IMR-90 (cell line): ENCODE results near the gene CDH23. TPM values are rescaled to one million over a fixed set of nuclear protein-coding genes. Genes with fewer than 3 reads are reported as not detected.

Experiments
- ATAC-seq: fragments of 200-7000 bp; cut with Tn5 transposase; 2 replicates; pipeline ENCODE4 v1.9.1; 2020; ENCODE audit warnings: low read depth, mild to moderate bottlenecking, moderate library complexity
- BruUV-seq: library from RNA; stranded (reverse); fragments of 400-500 nt; replicated peaks from 2 replicates; lab custom pipeline; 2021; lab: Mats Ljungman, UMichigan
- CTCF ChIA-PET: fragments of 300-600 bp; formaldehyde crosslinking; extraction: SDS; loops from one replicate; lab custom pipeline; 2021; ENCODE audit warnings: antibody characterized with exemption; lab: Yijun Ruan, JAX
- POLR2A ChIA-PET: fragments of 300-600 bp; sonication (Branson Sonifier 250); formaldehyde crosslinking; loops from one replicate; lab custom pipeline; 2022; ENCODE audit warnings: antibody characterized with exemption; ENCODE audit not compliant: unreplicated experiment; lab: Charles Lee
- DNase-seq: peaks from one replicate; pipeline ENCODE4 v3.0.0; 2013
- H2AFZ ChIP-seq: replicated peaks from 2 replicates; pipeline ENCODE3; 2013; ENCODE audit warnings: low read length, mild to moderate bottlenecking; ENCODE audit not compliant: poor library complexity
- H2AK5ac ChIP-seq: 2 replicates; pipeline ENCODE4 v1.6.1; 2013; ENCODE audit warnings: low read depth, low read length, inconsistent platforms
- H2AK9ac ChIP-seq: replicated peaks from 2 replicates; pipeline ENCODE3; 2013; ENCODE audit warnings: mild to moderate bottlenecking, low read depth, low read length, moderate library complexity; ENCODE audit not compliant: poor library complexity
- H2BK120ac ChIP-seq: 2 replicates; pipeline ENCODE4 v1.6.1; 2013; ENCODE audit warnings: low read depth, low read length, inconsistent platforms
- H2BK15ac ChIP-seq: 3 replicates; pipeline ENCODE4 v1.6.1; 2013; ENCODE audit warnings: low read depth, low read length, inconsistent platforms
- H2BK20ac ChIP-seq: 2 replicates; pipeline ENCODE4 v1.6.1; 2013; ENCODE audit warnings: low read depth, mild to moderate bottlenecking, inconsistent platforms, low read length, moderate library complexity
- H2BK5ac ChIP-seq: 2 replicates; pipeline ENCODE4 v1.6.1; 2013; ENCODE audit warnings: mild to moderate bottlenecking, low read depth, low read length, inconsistent platforms; ENCODE audit not compliant: poor library complexity, severe bottlenecking
- H3K14ac ChIP-seq: replicated peaks from 2 replicates; pipeline ENCODE4 v1.6.1; 2013; ENCODE audit warnings: low read depth, low read length, inconsistent platforms
- H3K18ac ChIP-seq: 2 replicates; pipeline ENCODE4 v1.6.1; 2013; ENCODE audit warnings: low read depth, low read length, control low read depth
- H3K23ac ChIP-seq: 2 replicates; pipeline ENCODE4 v1.6.1; 2013; ENCODE audit warnings: low read depth, low read length, inconsistent platforms
- H3K27ac ChIP-seq: 2 replicates; pipeline ENCODE4 v1.5.1; 2013; ENCODE audit warnings: mild to moderate bottlenecking, control low read depth, low read length; ENCODE audit not compliant: insufficient read depth
- H3K27me3 ChIP-seq: 2 replicates; pipeline ENCODE4 v1.6.1; 2013; ENCODE audit warnings: low read length; ENCODE audit not compliant: control insufficient read depth, insufficient read depth
- H3K36me3 ChIP-seq: 2 replicates; pipeline ENCODE4 v1.6.1; 2013; ENCODE audit warnings: low read length, mixed read lengths; ENCODE audit not compliant: control insufficient read depth, insufficient read depth
- H3K4ac ChIP-seq: 2 replicates; pipeline ENCODE4 v1.6.1; 2013; ENCODE audit warnings: low read depth, low read length, inconsistent platforms
- H3K4me1 ChIP-seq: 2 replicates; pipeline ENCODE4 v1.6.1; 2013; ENCODE audit warnings: low read length, mixed read lengths; ENCODE audit not compliant: control insufficient read depth, insufficient read depth
- H3K4me2 ChIP-seq: 2 replicates; pipeline ENCODE4 v1.6.1; 2013; ENCODE audit warnings: low read depth, mild to moderate bottlenecking, control low read depth, low read length, moderate library complexity
- H3K4me3 ChIP-seq: 2 replicates; pipeline ENCODE4 v1.5.1; 2013; ENCODE audit warnings: low read depth, mild to moderate bottlenecking, control low read depth, low read length, moderate library complexity; ENCODE audit not compliant: insufficient read depth
- H3K56ac ChIP-seq: 2 replicates; pipeline ENCODE4 v1.6.1; 2013; ENCODE audit warnings: low read length, inconsistent platforms; ENCODE audit not compliant: insufficient read depth; ENCODE audit errors: extremely low read depth
- H3K79me1 ChIP-seq, 2 experiments: 2 replicates each; pipeline ENCODE4 v1.6.1; 2013; ENCODE audit warnings: low read length in 2 of 2, inconsistent platforms in 1 of 2, low read depth in 1 of 2
- H3K9ac ChIP-seq: 2 replicates; pipeline ENCODE4 v1.6.1; 2013; ENCODE audit warnings: low read depth, low read length, control low read depth
- H3K9me1 ChIP-seq: 2 replicates; pipeline ENCODE4 v1.6.1; 2013; ENCODE audit warnings: low read length, inconsistent platforms; ENCODE audit not compliant: insufficient read depth
- H3K9me3 ChIP-seq: 2 replicates; pipeline ENCODE4 v1.6.1; 2013; ENCODE audit warnings: low read length; ENCODE audit not compliant: control insufficient read depth, insufficient read depth
- H4K20me1 ChIP-seq: 2 replicates; pipeline ENCODE4 v1.6.1; 2013; ENCODE audit warnings: low read length, inconsistent platforms; ENCODE audit not compliant: insufficient read depth
- H4K5ac ChIP-seq: 2 replicates; pipeline ENCODE4 v1.6.1; 2013; ENCODE audit warnings: mild to moderate bottlenecking, low read depth, low read length, control low read depth
- H4K8ac ChIP-seq, 2 experiments: 2 replicates each; pipeline ENCODE4 v1.6.1; 2013; ENCODE audit warnings: low read depth in 2 of 2, low read length in 2 of 2, control low read depth in 1 of 2, inconsistent platforms in 1 of 2
- H4K91ac ChIP-seq: 2 replicates; pipeline ENCODE4 v1.6.1; 2013; ENCODE audit warnings: low read depth, low read length, inconsistent platforms; ENCODE audit not compliant: insufficient read depth
- BHLHE40 ChIP-seq: fragments of 150-350 bp; IDR thresholded peaks from 2 replicates; pipeline ENCODE4 v1.6.1; 2016; ENCODE audit warnings: mild to moderate bottlenecking, low read depth, low read length
- CEBPB ChIP-seq: IDR thresholded peaks from 2 replicates; pipeline ENCODE4 v1.6.1; 2012; ENCODE audit warnings: low read depth, low read length, improper control_type of control experiment
- CHD1 ChIP-seq: IDR thresholded peaks from 2 replicates; pipeline ENCODE4 v1.6.1; 2012; ENCODE audit warnings: low read depth, low read length, improper control_type of control experiment
- FOS ChIP-seq: fragments of 150-350 bp; IDR thresholded peaks from 2 replicates; pipeline ENCODE4 v1.6.1; 2016; ENCODE audit warnings: low read depth, low read length
- MAFK ChIP-seq: IDR thresholded peaks from 2 replicates; pipeline ENCODE4 v1.6.1; 2012; ENCODE audit warnings: low read depth, low read length, improper control_type of control experiment
- MAZ ChIP-seq: IDR thresholded peaks from 2 replicates; pipeline ENCODE4 v1.6.1; 2012; ENCODE audit warnings: low read depth, mild to moderate bottlenecking, low read length, improper control_type of control experiment, moderate library complexity, borderline replicate concordance
- MXI1 ChIP-seq: IDR thresholded peaks from 2 replicates; pipeline ENCODE4 v1.6.1; 2012; ENCODE audit warnings: low read depth, mild to moderate bottlenecking, low read length, moderate library complexity, borderline replicate concordance
- NFE2L2 ChIP-seq: fragments of 150-350 bp; IDR thresholded peaks from 2 replicates; pipeline ENCODE4 v1.6.1; 2016; ENCODE audit warnings: low read depth, mild to moderate bottlenecking, low read length
- POLR2A ChIP-seq: IDR thresholded peaks from 2 replicates; pipeline ENCODE4 v1.6.1; 2012; ENCODE audit warnings: mild to moderate bottlenecking, low read depth, low read length
- RAD21 ChIP-seq: IDR thresholded peaks from 2 replicates; pipeline ENCODE4 v1.6.1; 2012; ENCODE audit warnings: low read length, improper control_type of control experiment
- RCOR1 ChIP-seq: IDR thresholded peaks from 2 replicates; pipeline ENCODE4 v1.6.1; 2012; ENCODE audit warnings: mild to moderate bottlenecking, low read length, improper control_type of control experiment; ENCODE audit not compliant: insufficient replicate concordance
- RFX5 ChIP-seq: IDR thresholded peaks from 2 replicates; pipeline ENCODE4 v1.8.0; 2012; ENCODE audit warnings: low read depth, mild to moderate bottlenecking, low read length, moderate library complexity
- WGBS, 2 experiments: methylation state at CpG; one replicate each; pipeline versions ENCODE4 v1.1.5 to v1.1.7; 2013; ENCODE audit warnings: missing lambda C conversion rate in 2 of 2; ENCODE audit not compliant: insufficient read length in 1 of 2; ENCODE audit errors: extremely low coverage in 2 of 2; 5-methylcytosine and 5-hydroxymethylcytosine counted together
- dilution Hi-C: fragments of 300-500 bp; cut with HindIII; formaldehyde crosslinking; loops from one replicate; pipeline ENCODE4 v1.14.3; 2018; ENCODE audit warnings: low sequenced_read_pairs; ENCODE audit not compliant: unreplicated experiment
- in situ Hi-C: fragments of 300-500 bp; cut with MboI; formaldehyde crosslinking; loops from 3 replicates; pipeline ENCODE4 v1.14.3; 2019; ENCODE audit warnings: low sequenced_read_pairs, inconsistent platforms, mixed read lengths
- intact Hi-C: fragments of 100-400 bp; cut with micrococcal nuclease; formaldehyde crosslinking; loops from 2 replicates; pipeline ENCODE4 v1.10.0; 2022
- polyA plus RNA-seq, 3 experiments: library from polyadenylated mRNA; depleted of rRNA; stranded (reverse); fragments of >200 nt; gene quantifications; 2 replicates each; pipeline ENCODE4 v1.2.3, GENCODE V29; 2012; ENCODE audit warnings: low replicate concordance in 1 of 3
- total RNA-seq: library from RNA; depleted of rRNA; stranded (reverse); fragments of >200 nt; gene quantifications from 2 replicates; pipeline ENCODE4 v1.2.3, GENCODE V29; 2012
- TF ChIP-seq, protein P1 (sequence below): conservative IDR thresholded peaks from 2 replicates; pipeline ENCODE4 v1.5.1; 2012; ENCODE audit warnings: mild to moderate bottlenecking, low read depth, low read length, improper control_type of control experiment
- TF ChIP-seq, protein P2 (sequence below): fragments of 150-350 bp; IDR thresholded peaks from 2 replicates; pipeline ENCODE4 v1.6.1; 2016; ENCODE audit warnings: low read depth, mild to moderate bottlenecking, low read length, moderate library complexity, borderline replicate concordance
- TF ChIP-seq, protein P3 (sequence below): fragments of 150-350 bp; IDR thresholded peaks from 2 replicates; pipeline ENCODE4 v1.6.1; 2017; ENCODE audit warnings: mild to moderate bottlenecking, antibody characterized with exemption, low read length, low read depth

Gene CDH23
- total and polyA plus RNA-seq, 2 of the 4 experiments (the other 2 are of a cell fraction), result under 0.01 to 0.03 TPM

DNA sequence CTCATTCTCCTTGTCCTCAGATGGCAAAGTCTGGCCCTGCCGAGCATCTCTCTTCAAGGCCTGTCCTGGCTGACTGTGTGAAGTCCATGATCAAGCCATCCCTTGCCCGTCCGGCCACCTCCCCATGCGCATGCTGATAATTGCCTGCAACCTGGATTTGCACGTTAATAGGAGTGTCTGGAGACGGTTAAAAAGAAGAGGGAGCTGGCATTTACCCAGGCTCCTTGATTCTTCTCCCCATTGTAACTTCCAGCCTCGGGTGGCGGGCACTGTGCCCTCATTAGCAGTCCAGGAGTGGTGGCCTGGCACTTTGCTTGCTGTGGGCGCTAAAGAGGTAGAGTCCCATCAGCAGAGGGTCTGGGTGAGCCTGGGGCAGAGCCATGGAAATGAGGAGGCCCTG, 165.5 kb downstream of the CDH23 start:
- no peak overlapping the region for H3K4me2 ChIP-seq
- DNase-seq (no peak), ATAC-seq (no peak)
- no CpG with 5 or more reads among the region's 9 CpGs for WGBS, 2 experiments
- in situ Hi-C loops (no loop called here), intact Hi-C loops (no loop called here), dilution Hi-C loops (no loop called here)
- H3K9me3 ChIP-seq, result no peaks in the 10 kb centered on the region
- no peak overlapping the region for H3K18ac ChIP-seq
- no peak overlapping the region for H2AK9ac ChIP-seq
- ChIA-PET CTCF (no interaction called here), POLR2A (no interaction called here)
- no TSS peak for BruUV-seq
- no peaks in the 10 kb centered on the region for H3K4me1 ChIP-seq
- no peak overlapping the region for H4K91ac ChIP-seq
- H3K79me1 ChIP-seq, result no peaks in the 10 kb centered on the region
- H2BK15ac ChIP-seq, result no peak overlapping the region
- no peak overlapping the region for H4K8ac ChIP-seq
- no peak overlapping the region for H2AFZ ChIP-seq
- H3K9me1 ChIP-seq, result no peaks in the 10 kb centered on the region
- no peaks in the 10 kb centered on the region for H4K20me1 ChIP-seq
- H3K4ac ChIP-seq, result no peak overlapping the region
- no peak overlapping the region for H3K4me3 ChIP-seq
- no peak overlapping the region for H3K23ac ChIP-seq
- H3K9ac ChIP-seq, result no peak overlapping the region
- peaks cover 38% of the 10 kb centered on the region for H3K27me3 ChIP-seq
- no peak overlapping the region for H4K5ac ChIP-seq
- no peak for TF ChIP-seq FOS
- no peak for TF ChIP-seq RCOR1
- no peak for TF ChIP-seq RAD21
- TF ChIP-seq, protein P1, sequence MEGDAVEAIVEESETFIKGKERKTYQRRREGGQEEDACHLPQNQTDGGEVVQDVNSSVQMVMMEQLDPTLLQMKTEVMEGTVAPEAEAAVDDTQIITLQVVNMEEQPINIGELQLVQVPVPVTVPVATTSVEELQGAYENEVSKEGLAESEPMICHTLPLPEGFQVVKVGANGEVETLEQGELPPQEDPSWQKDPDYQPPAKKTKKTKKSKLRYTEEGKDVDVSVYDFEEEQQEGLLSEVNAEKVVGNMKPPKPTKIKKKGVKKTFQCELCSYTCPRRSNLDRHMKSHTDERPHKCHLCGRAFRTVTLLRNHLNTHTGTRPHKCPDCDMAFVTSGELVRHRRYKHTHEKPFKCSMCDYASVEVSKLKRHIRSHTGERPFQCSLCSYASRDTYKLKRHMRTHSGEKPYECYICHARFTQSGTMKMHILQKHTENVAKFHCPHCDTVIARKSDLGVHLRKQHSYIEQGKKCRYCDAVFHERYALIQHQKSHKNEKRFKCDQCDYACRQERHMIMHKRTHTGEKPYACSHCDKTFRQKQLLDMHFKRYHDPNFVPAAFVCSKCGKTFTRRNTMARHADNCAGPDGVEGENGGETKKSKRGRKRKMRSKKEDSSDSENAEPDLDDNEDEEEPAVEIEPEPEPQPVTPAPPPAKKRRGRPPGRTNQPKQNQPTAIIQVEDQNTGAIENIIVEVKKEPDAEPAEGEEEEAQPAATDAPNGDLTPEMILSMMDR, result no peak
- TF ChIP-seq CHD1, result no peak
- TF ChIP-seq POLR2A, result no peak
- no peak for TF ChIP-seq RFX5
- TF ChIP-seq MAFK, result no peak
- no peak for TF ChIP-seq CEBPB
- no peak for TF ChIP-seq NFE2L2
- no peak for TF ChIP-seq BHLHE40
- TF ChIP-seq, protein P2, sequence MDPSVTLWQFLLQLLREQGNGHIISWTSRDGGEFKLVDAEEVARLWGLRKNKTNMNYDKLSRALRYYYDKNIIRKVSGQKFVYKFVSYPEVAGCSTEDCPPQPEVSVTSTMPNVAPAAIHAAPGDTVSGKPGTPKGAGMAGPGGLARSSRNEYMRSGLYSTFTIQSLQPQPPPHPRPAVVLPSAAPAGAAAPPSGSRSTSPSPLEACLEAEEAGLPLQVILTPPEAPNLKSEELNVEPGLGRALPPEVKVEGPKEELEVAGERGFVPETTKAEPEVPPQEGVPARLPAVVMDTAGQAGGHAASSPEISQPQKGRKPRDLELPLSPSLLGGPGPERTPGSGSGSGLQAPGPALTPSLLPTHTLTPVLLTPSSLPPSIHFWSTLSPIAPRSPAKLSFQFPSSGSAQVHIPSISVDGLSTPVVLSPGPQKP, result no peak
- TF ChIP-seq MAZ, result no peak
- TF ChIP-seq MXI1, result no peak
- TF ChIP-seq, protein P3, sequence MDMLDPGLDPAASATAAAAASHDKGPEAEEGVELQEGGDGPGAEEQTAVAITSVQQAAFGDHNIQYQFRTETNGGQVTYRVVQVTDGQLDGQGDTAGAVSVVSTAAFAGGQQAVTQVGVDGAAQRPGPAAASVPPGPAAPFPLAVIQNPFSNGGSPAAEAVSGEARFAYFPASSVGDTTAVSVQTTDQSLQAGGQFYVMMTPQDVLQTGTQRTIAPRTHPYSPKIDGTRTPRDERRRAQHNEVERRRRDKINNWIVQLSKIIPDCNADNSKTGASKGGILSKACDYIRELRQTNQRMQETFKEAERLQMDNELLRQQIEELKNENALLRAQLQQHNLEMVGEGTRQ, result no peak
- H2BK120ac ChIP-seq, result no peak overlapping the region
- H3K36me3 ChIP-seq, result no peaks in the 10 kb centered on the region
- no peak overlapping the region for H2BK20ac ChIP-seq
- H2AK5ac ChIP-seq, result no peak overlapping the region
- no peak overlapping the region for H3K14ac ChIP-seq
- H2BK5ac ChIP-seq, result no peak overlapping the region
- H3K27ac ChIP-seq, result no peak overlapping the region
- H3K56ac ChIP-seq, result no peak overlapping the region
